Measurements from ENCODE around the gene TMEM247.
A peak's percentile ranks its signal among the peaks of the same experiment; 100 is the strongest.
"Not testable (repeated sequence)": the region's sequence is repeated elsewhere in the genome, so short reads cannot be mapped to it uniquely, and the experiment has no call there.

The TMEM247 gene

GRCh38 chr2:46458763-46459500, 20.4 kb upstream of the TMEM247 start:
- DNase-seq (ENCODE audit: low spot score), result no peak

GRCh38 chr2:46459694-46460093, 19.7 kb upstream of the TMEM247 start:
- no peak for DNase-seq (ENCODE audit: low spot score)

GRCh38 chr2:46460241-46460921, 19.0 kb upstream of the TMEM247 start:
- no peak for DNase-seq (ENCODE audit: low spot score)

- peak; percentile 67 for DNase-seq (ENCODE audit: low spot score)
Measured at GRCh38 chr2:46461011-46461674, 18.2 kb upstream of the TMEM247 start.

- DNase-seq (ENCODE audit: low spot score), result no peak
Measured at GRCh38 chr2:46461709-46462171, 17.6 kb upstream of the TMEM247 start.

GRCh38 chr2:46462936-46463335, 16.4 kb upstream of the TMEM247 start:
- DNase-seq (ENCODE audit: low spot score), result no peak

- no peak for DNase-seq (ENCODE audit: low spot score)
Measured at GRCh38 chr2:46469116-46469515, 10.2 kb upstream of the TMEM247 start.

- DNase-seq (ENCODE audit: low spot score), result no peak
Measured at GRCh38 chr2:46469700-46470099, 9.7 kb upstream of the TMEM247 start.

GRCh38 chr2:46470114-46470628, 9.2 kb upstream of the TMEM247 start:
- no peak for DNase-seq (ENCODE audit: low spot score)

GRCh38 chr2:46471019-46471583, 8.3 kb upstream of the TMEM247 start:
- no peak for DNase-seq (ENCODE audit: low spot score)

- no peak for DNase-seq (ENCODE audit: low spot score)
Measured at GRCh38 chr2:46471697-46472096, 7.7 kb upstream of the TMEM247 start.

- DNase-seq (ENCODE audit: low spot score), result not testable (repeated sequence)
Measured at GRCh38 chr2:46472165-46472564, 7.2 kb upstream of the TMEM247 start.

- not testable (repeated sequence) for DNase-seq (ENCODE audit: low spot score)
Measured at GRCh38 chr2:46477462-46477861, 1.9 kb upstream of the TMEM247 start.

- DNase-seq (ENCODE audit: low spot score), result no peak
Measured at GRCh38 chr2:46477925-46478324, 1.4 kb upstream of the TMEM247 start.

GRCh38 chr2:46480562-46480961, 1.2 kb downstream of the TMEM247 start:
- no peak for DNase-seq (ENCODE audit: low spot score)

GRCh38 chr2:46481198-46482193, 2.1 kb downstream of the TMEM247 start:
- no peak for DNase-seq (ENCODE audit: low spot score)

GRCh38 chr2:46482490-46482889, 3.1 kb downstream of the TMEM247 start:
- no peak for DNase-seq (ENCODE audit: low spot score)

- DNase-seq (ENCODE audit: low spot score), result no peak
Measured at GRCh38 chr2:46485002-46485401, 5.6 kb downstream of the TMEM247 start.

GRCh38 chr2:46486436-46486835, 7.1 kb downstream of the TMEM247 start:
- no peak for DNase-seq (ENCODE audit: low spot score)

GRCh38 chr2:46487667-46488335, 8.4 kb downstream of the TMEM247 start:
- no peak for DNase-seq (ENCODE audit: low spot score)

- DNase-seq (ENCODE audit: low spot score), result no peak
Measured at GRCh38 chr2:46488389-46488788, 9.0 kb downstream of the TMEM247 start.

All from D341Med (cell line).